Loucy (cell line): ENCODE measurements around the gene PCYT1A.

Experiments used
- EZH2phosphoT487 ChIP-seq: fragments of 200-600 bp; IDR thresholded peaks from 2 replicates; pipeline ENCODE4 v1.6.1; 2018; ENCODE audit warnings: antibody characterized with exemption, mild to moderate bottlenecking, moderate library complexity, borderline replicate concordance
- TF ChIP-seq, protein P1 (sequence below): fragments of 200-600 bp; sonication (generic); conservative IDR thresholded peaks from 2 replicates; pipeline ENCODE4 v1.5.1; 2014; ENCODE audit warnings: mild to moderate bottlenecking, antibody characterized with exemption, low read length

DNA sequence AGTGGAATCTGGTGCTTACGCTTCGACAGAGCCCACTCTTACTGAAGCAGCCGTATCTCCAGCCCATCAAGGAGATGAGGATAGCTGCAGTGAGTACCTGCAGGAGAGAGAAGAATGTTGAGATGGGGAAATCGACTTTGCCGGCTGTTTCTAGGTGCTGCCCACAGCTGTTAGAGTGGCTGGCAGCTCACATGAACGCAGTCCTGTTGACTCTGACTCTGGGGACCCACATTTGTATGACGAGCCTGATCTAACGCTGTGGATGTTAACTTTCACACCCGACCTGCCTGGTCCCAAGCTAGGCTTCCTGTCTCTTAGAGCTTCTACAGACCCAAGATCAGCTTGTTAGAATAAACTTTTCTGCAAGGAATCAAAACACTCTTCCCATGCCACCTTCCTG lies 39.4 kb upstream of the PCYT1A start:
- TF ChIP-seq, protein P1, sequence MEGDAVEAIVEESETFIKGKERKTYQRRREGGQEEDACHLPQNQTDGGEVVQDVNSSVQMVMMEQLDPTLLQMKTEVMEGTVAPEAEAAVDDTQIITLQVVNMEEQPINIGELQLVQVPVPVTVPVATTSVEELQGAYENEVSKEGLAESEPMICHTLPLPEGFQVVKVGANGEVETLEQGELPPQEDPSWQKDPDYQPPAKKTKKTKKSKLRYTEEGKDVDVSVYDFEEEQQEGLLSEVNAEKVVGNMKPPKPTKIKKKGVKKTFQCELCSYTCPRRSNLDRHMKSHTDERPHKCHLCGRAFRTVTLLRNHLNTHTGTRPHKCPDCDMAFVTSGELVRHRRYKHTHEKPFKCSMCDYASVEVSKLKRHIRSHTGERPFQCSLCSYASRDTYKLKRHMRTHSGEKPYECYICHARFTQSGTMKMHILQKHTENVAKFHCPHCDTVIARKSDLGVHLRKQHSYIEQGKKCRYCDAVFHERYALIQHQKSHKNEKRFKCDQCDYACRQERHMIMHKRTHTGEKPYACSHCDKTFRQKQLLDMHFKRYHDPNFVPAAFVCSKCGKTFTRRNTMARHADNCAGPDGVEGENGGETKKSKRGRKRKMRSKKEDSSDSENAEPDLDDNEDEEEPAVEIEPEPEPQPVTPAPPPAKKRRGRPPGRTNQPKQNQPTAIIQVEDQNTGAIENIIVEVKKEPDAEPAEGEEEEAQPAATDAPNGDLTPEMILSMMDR = no peak
- TF ChIP-seq EZH2phosphoT487 = no peak
